Mesothelial cell of epicardium (in vitro differentiated cells): ENCODE results near the gene TNXB. TPM values are rescaled to one million over a fixed set of nuclear protein-coding genes. Genes with fewer than 3 reads are reported as not detected.
"Not testable (repeated sequence)": the region's sequence is repeated elsewhere in the genome, so short reads cannot be mapped to it uniquely, and the experiment has no call there.

Source experiments
- DNase-seq, 2 experiments: peaks; one replicate each; pipeline ENCODE4 v3.0.0; 2021; ENCODE audit warnings: low spot score in 2 of 2; ENCODE audit not compliant: unreplicated experiment in 2 of 2
- H3K27ac Mint-ChIP-seq: 2 replicates; pipeline ENCODE4 v1.8.0; 2021; ENCODE audit warnings: mixed read lengths
- H3K27me3 Mint-ChIP-seq: 2 replicates; pipeline ENCODE4 v1.8.0; 2021; ENCODE audit warnings: low read depth, mixed read lengths
- H3K36me3 Mint-ChIP-seq: 2 replicates; pipeline ENCODE4 v1.8.0; 2021; ENCODE audit warnings: mixed read lengths
- H3K4me1 Mint-ChIP-seq: 2 replicates; pipeline ENCODE4 v1.8.0; 2021; ENCODE audit warnings: mixed read lengths
- H3K4me3 Mint-ChIP-seq: 2 replicates; pipeline ENCODE4 v1.8.0; 2021; ENCODE audit warnings: mild to moderate bottlenecking, moderate library complexity, mixed read lengths
- H3K9me3 Mint-ChIP-seq: 2 replicates; pipeline ENCODE4 v1.8.0; 2021; ENCODE audit warnings: mixed read lengths
- total RNA-seq: library from RNA; stranded (reverse); gene quantifications from 3 replicates; pipeline ENCODE4 v1.2.1, GENCODE V29; 2021

The TNXB gene
- total RNA-seq, 1 donor from 2014 or later, result 13.9 TPM

- H3K36me3 Mint-ChIP-seq, DNase-seq, H3K27ac Mint-ChIP-seq, H3K4me3 Mint-ChIP-seq, H3K27me3 Mint-ChIP-seq, H3K9me3 Mint-ChIP-seq, H3K4me1 Mint-ChIP-seq: not testable (repeated sequence)
Measured at GRCh38 chr6:32037598-32038524, 71.3 kb downstream of the TNXB start, which contains the start of gene CYP21A2. Gene CYP21A2, plus strand, starts transcription at chr6:32038415. Its CDS starts 8 bp downstream, at chr6:32038423.

GRCh38 chr6:32037136-32037535 lies 72.0 kb downstream of the TNXB start:
- H3K9me3 Mint-ChIP-seq, DNase-seq, H3K27ac Mint-ChIP-seq, H3K4me3 Mint-ChIP-seq, H3K36me3 Mint-ChIP-seq, H3K27me3 Mint-ChIP-seq, H3K4me1 Mint-ChIP-seq: not testable (repeated sequence)

- not testable (repeated sequence) for H3K4me3 Mint-ChIP-seq, DNase-seq, H3K9me3 Mint-ChIP-seq, H3K27me3 Mint-ChIP-seq, H3K27ac Mint-ChIP-seq, H3K36me3 Mint-ChIP-seq, H3K4me1 Mint-ChIP-seq
Measured at GRCh38 chr6:32035283-32036013, 73.7 kb downstream of the TNXB start.

- not testable (repeated sequence) for H3K27ac Mint-ChIP-seq, H3K9me3 Mint-ChIP-seq, H3K27me3 Mint-ChIP-seq, H3K36me3 Mint-ChIP-seq, H3K4me3 Mint-ChIP-seq, H3K4me1 Mint-ChIP-seq, DNase-seq
Measured at GRCh38 chr6:32029553-32029952, 79.6 kb downstream of the TNXB start.

- H3K9me3 Mint-ChIP-seq, DNase-seq, H3K36me3 Mint-ChIP-seq, H3K27ac Mint-ChIP-seq, H3K27me3 Mint-ChIP-seq, H3K4me3 Mint-ChIP-seq, H3K4me1 Mint-ChIP-seq: not testable (repeated sequence)
Measured at GRCh38 chr6:32028631-32029030, 80.5 kb downstream of the TNXB start.

GRCh38 chr6:32022100-32022499 lies 87.0 kb downstream of the TNXB start:
- not testable (repeated sequence) for H3K36me3 Mint-ChIP-seq, H3K4me3 Mint-ChIP-seq, H3K4me1 Mint-ChIP-seq, DNase-seq, H3K27ac Mint-ChIP-seq, H3K9me3 Mint-ChIP-seq, H3K27me3 Mint-ChIP-seq

GRCh38 chr6:32014547-32014946 lies 94.6 kb downstream of the TNXB start, which contains the start of gene C4B:
Gene C4B, plus strand, starts transcription at chr6:32014795. Its CDS starts 51 bp downstream, at chr6:32014846.
- not testable (repeated sequence) for H3K4me1 Mint-ChIP-seq, H3K9me3 Mint-ChIP-seq, H3K36me3 Mint-ChIP-seq, DNase-seq, H3K27ac Mint-ChIP-seq, H3K4me3 Mint-ChIP-seq, H3K27me3 Mint-ChIP-seq

GRCh38 chr6:32013738-32014137 lies 95.4 kb downstream of the TNXB start:
- H3K36me3 Mint-ChIP-seq, H3K4me3 Mint-ChIP-seq, DNase-seq, H3K27me3 Mint-ChIP-seq, H3K4me1 Mint-ChIP-seq, H3K27ac Mint-ChIP-seq, H3K9me3 Mint-ChIP-seq: not testable (repeated sequence)

- H3K27me3 Mint-ChIP-seq, H3K9me3 Mint-ChIP-seq, H3K4me3 Mint-ChIP-seq, H3K4me1 Mint-ChIP-seq, H3K27ac Mint-ChIP-seq, H3K36me3 Mint-ChIP-seq: not testable (repeated sequence)
- peak in 1 of 2 experiments; percentile 5 for DNase-seq
Measured at GRCh38 chr6:32012941-32013617, 96.1 kb downstream of the TNXB start.

- H3K27ac Mint-ChIP-seq, H3K4me1 Mint-ChIP-seq, H3K27me3 Mint-ChIP-seq, H3K9me3 Mint-ChIP-seq, H3K4me3 Mint-ChIP-seq, H3K36me3 Mint-ChIP-seq: not testable (repeated sequence)
- peak in 1 of 2 experiments; percentile 6 for DNase-seq
Measured at GRCh38 chr6:32010856-32011530, 98.1 kb downstream of the TNXB start.

- H3K27me3 Mint-ChIP-seq, H3K27ac Mint-ChIP-seq, H3K9me3 Mint-ChIP-seq, H3K36me3 Mint-ChIP-seq, H3K4me1 Mint-ChIP-seq, H3K4me3 Mint-ChIP-seq: not testable (repeated sequence)
- DNase-seq, result peak in 1 of 2 experiments; percentile 13
Measured at GRCh38 chr6:32009537-32009936, 99.6 kb downstream of the TNXB start.

- H3K27ac Mint-ChIP-seq, H3K36me3 Mint-ChIP-seq, H3K27me3 Mint-ChIP-seq, H3K4me3 Mint-ChIP-seq, H3K4me1 Mint-ChIP-seq, H3K9me3 Mint-ChIP-seq: not testable (repeated sequence)
- DNase-seq, result peak in 1 of 2 experiments; percentile 1
Measured at GRCh38 chr6:32008616-32009015, 100.5 kb downstream of the TNXB start.

- H3K27ac Mint-ChIP-seq, H3K36me3 Mint-ChIP-seq, DNase-seq, H3K4me1 Mint-ChIP-seq, H3K4me3 Mint-ChIP-seq, H3K27me3 Mint-ChIP-seq, H3K9me3 Mint-ChIP-seq: not testable (repeated sequence)
Measured at GRCh38 chr6:32008037-32008436, 101.1 kb downstream of the TNXB start.
